Activated naive CD8-positive, alpha-beta T cell (primary cell): ENCODE measurements around the gene TSPAN16.
A peak's percentile ranks its signal among the peaks of the same experiment; 100 is the strongest.
"Not testable (repeated sequence)": the region's sequence is repeated elsewhere in the genome, so short reads cannot be mapped to it uniquely, and the experiment has no call there.

ENCODE experiments used
- H3K27ac Mint-ChIP-seq: one replicate; pipeline ENCODE4 v1.8.0; 2021; ENCODE audit warnings: mixed read lengths
- H3K27me3 Mint-ChIP-seq: one replicate; pipeline ENCODE4 v1.8.0; 2021; ENCODE audit warnings: mixed read lengths
- H3K36me3 Mint-ChIP-seq: one replicate; pipeline ENCODE4 v1.8.0; 2021; ENCODE audit warnings: mixed read lengths
- H3K4me1 Mint-ChIP-seq: one replicate; pipeline ENCODE4 v1.8.0; 2021; ENCODE audit warnings: low read depth, mixed read lengths
- H3K4me3 Mint-ChIP-seq: one replicate; pipeline ENCODE4 v1.8.0; 2021; ENCODE audit warnings: mild to moderate bottlenecking, mixed read lengths
- H3K9me3 Mint-ChIP-seq: one replicate; pipeline ENCODE4 v1.8.0; 2021; ENCODE audit warnings: low read depth, mixed read lengths

TSPAN16 gene

GRCh38 chr19:11339254-11340098 lies 43.5 kb downstream of the TSPAN16 start, which contains the start of gene RAB3D:
RAB3D (minus strand) TSS chr19:11339657; CDS start chr19:11337399, 2,258 bp downstream.
- peak within 1 kb of the TSS; percentile 67 for H3K4me3 Mint-ChIP-seq
- no peaks in the 10 kb centered on the region for H3K36me3 Mint-ChIP-seq
- H3K9me3 Mint-ChIP-seq, result no peaks in the 10 kb centered on the region
- no peaks in the 10 kb centered on the region for H3K27me3 Mint-ChIP-seq
- H3K27ac Mint-ChIP-seq, result no peak within 1 kb of the TSS
- peaks cover 15% of the 10 kb centered on the region for H3K4me1 Mint-ChIP-seq

- peak overlapping the region; percentile 67 for H3K4me3 Mint-ChIP-seq
- H3K36me3 Mint-ChIP-seq, H3K27ac Mint-ChIP-seq, H3K27me3 Mint-ChIP-seq, H3K9me3 Mint-ChIP-seq: not testable (repeated sequence)
- H3K4me1 Mint-ChIP-seq, result peaks cover 16% of the 10 kb centered on the region
These were observed 44.1 kb downstream of the TSPAN16 start for GRCh38 chr19:11340099-11340467.

GRCh38 chr19:11342429-11342828 lies 46.5 kb downstream of the TSPAN16 start:
- no peaks in the 10 kb centered on the region for H3K27me3 Mint-ChIP-seq
- no peak overlapping the region for H3K4me3 Mint-ChIP-seq
- H3K27ac Mint-ChIP-seq, result no peak overlapping the region
- H3K9me3 Mint-ChIP-seq, result no peaks in the 10 kb centered on the region
- H3K36me3 Mint-ChIP-seq, result no peaks in the 10 kb centered on the region
- H3K4me1 Mint-ChIP-seq, result peaks cover 38% of the 10 kb centered on the region

- Mint-ChIP-seq H3K4me1 (peaks cover 27% of the 10 kb centered on the region), H3K4me3 (peak overlapping the region; percentile 98), H3K27ac (peak overlapping the region; percentile 90), H3K9me3 (no peaks in the 10 kb centered on the region), H3K27me3 (no peaks in the 10 kb centered on the region), H3K36me3 (peaks cover 7% of the 10 kb centered on the region)
These were observed 49.3 kb downstream of the TSPAN16 start for GRCh38 chr19:11345122-11345803.

GRCh38 chr19:11346104-11346940 lies 50.4 kb downstream of the TSPAN16 start, which contains the start of the genes CCDC159 and TMEM205:
CCDC159 (plus strand) TSS chr19:11346519; CDS start chr19:11346607, 88 bp downstream.
TMEM205 (minus strand) TSS chr19:11346268; CDS start chr19:11345619, 649 bp downstream.
- Mint-ChIP-seq H3K4me1 (peaks cover 27% of the 10 kb centered on the region), H3K4me3 (peak within 1 kb of the TSS; percentile 98), H3K27ac (peak within 1 kb of the TSS; percentile 90)

GRCh38 chr19:11347546-11348039 lies 51.6 kb downstream of the TSPAN16 start:
- H3K4me3 Mint-ChIP-seq, result peak overlapping the region; percentile 98
- no peaks in the 10 kb centered on the region for H3K9me3 Mint-ChIP-seq
- no peaks in the 10 kb centered on the region for H3K27me3 Mint-ChIP-seq
- peaks cover 7% of the 10 kb centered on the region for H3K36me3 Mint-ChIP-seq
- H3K27ac Mint-ChIP-seq, result no peak overlapping the region
- peaks cover 27% of the 10 kb centered on the region for H3K4me1 Mint-ChIP-seq

More at GRCh38 chr19:11346104-11346940, 50.4 kb downstream of the TSPAN16 start, which contains the start of the genes CCDC159 and TMEM205:
- no peaks in the 10 kb centered on the region for H3K9me3 Mint-ChIP-seq
- H3K27me3 Mint-ChIP-seq, result no peaks in the 10 kb centered on the region
- H3K36me3 Mint-ChIP-seq, result peaks cover 7% of the 10 kb centered on the region

GRCh38 chr19:11349171-11349570 lies 53.2 kb downstream of the TSPAN16 start:
- H3K4me3 Mint-ChIP-seq, result no peak overlapping the region
- H3K36me3 Mint-ChIP-seq, result peaks cover 7% of the 10 kb centered on the region
- no peaks in the 10 kb centered on the region for H3K27me3 Mint-ChIP-seq
- H3K27ac Mint-ChIP-seq, result no peak overlapping the region
- H3K9me3 Mint-ChIP-seq, result no peaks in the 10 kb centered on the region
- peaks cover 27% of the 10 kb centered on the region for H3K4me1 Mint-ChIP-seq

GRCh38 chr19:11354102-11354501 lies 58.1 kb downstream of the TSPAN16 start:
- H3K27me3 Mint-ChIP-seq, H3K4me1 Mint-ChIP-seq, H3K27ac Mint-ChIP-seq, H3K9me3 Mint-ChIP-seq, H3K36me3 Mint-ChIP-seq: not testable (repeated sequence)
- H3K4me3 Mint-ChIP-seq, result peak overlapping the region; percentile 32

- Mint-ChIP-seq H3K4me3 (peak within 1 kb of the TSS; percentile 76), H3K9me3 (no peaks in the 10 kb centered on the region), H3K27ac (no peak within 1 kb of the TSS), H3K27me3 (peaks cover 6% of the 10 kb centered on the region), H3K36me3 (peaks cover 2% of the 10 kb centered on the region), H3K4me1 (peaks cover 9% of the 10 kb centered on the region)
These were observed 59.5 kb downstream of the TSPAN16 start, which contains the start of gene PLPPR2 for GRCh38 chr19:11355160-11356073. PLPPR2 (plus strand) TSS chr19:11355432; CDS start chr19:11357674, 2,242 bp downstream.

GRCh38 chr19:11356074-11356397 lies 60.1 kb downstream of the TSPAN16 start:
- Mint-ChIP-seq H3K27me3 (peaks cover 6% of the 10 kb centered on the region), H3K9me3 (no peaks in the 10 kb centered on the region), H3K27ac (no peak overlapping the region), H3K4me3 (peak overlapping the region; percentile 76), H3K36me3 (peaks cover 2% of the 10 kb centered on the region), H3K4me1 (peaks cover 9% of the 10 kb centered on the region)

- Mint-ChIP-seq H3K4me1 (peaks cover 9% of the 10 kb centered on the region), H3K36me3 (peaks cover 2% of the 10 kb centered on the region), H3K27ac (no peak overlapping the region), H3K9me3 (no peaks in the 10 kb centered on the region), H3K27me3 (peaks cover 6% of the 10 kb centered on the region), H3K4me3 (peak overlapping the region; percentile 76)
These were observed 61.0 kb downstream of the TSPAN16 start for GRCh38 chr19:11356676-11357550.

- Mint-ChIP-seq H3K9me3 (no peaks in the 10 kb centered on the region), H3K4me1 (peaks cover 9% of the 10 kb centered on the region), H3K27me3 (peaks cover 6% of the 10 kb centered on the region), H3K36me3 (peaks cover 2% of the 10 kb centered on the region), H3K27ac (no peak overlapping the region), H3K4me3 (no peak overlapping the region)
These were observed 63.5 kb downstream of the TSPAN16 start for GRCh38 chr19:11359421-11359820.
